GM21367 (cell line): ENCODE data around the gene LMNTD1.
"Not testable (repeated sequence)": the region's sequence is repeated elsewhere in the genome, so short reads cannot be mapped to it uniquely, and the experiment has no call there.

Experiments used
- ATAC-seq: cut with Tn5 transposase; IDR thresholded peaks from one replicate; pipeline ENCODE4 v1.9.1; 2021; ENCODE audit not compliant: unreplicated experiment

Gene LMNTD1, protein sequence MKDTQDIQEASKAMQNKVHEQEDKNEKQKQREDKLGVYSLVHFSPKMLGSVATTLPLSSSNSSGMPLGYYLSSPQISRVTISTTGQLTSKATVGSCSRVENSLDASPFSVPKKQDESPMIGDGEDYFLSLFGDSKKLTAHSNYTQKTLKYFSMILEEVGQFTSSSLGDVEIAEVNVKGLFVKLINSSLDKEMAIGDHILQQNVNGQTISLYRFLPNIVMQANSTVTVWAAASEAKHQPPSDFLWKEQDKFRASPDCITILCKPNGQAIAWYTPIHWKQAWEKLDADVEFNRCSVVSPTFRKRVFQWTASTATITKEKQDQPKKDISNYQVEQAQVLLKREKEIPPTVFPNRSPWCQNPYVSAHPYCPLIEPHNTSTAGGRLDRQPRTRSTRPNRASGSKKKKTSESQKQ

GRCh38 chr12:25553098-25553497 is at the start of gene LMNTD1:
Gene LMNTD1 (minus strand): TSS chr12:25553283. CDS start chr12:25552959, 324 bp downstream.
- no peak for ATAC-seq

DNA sequence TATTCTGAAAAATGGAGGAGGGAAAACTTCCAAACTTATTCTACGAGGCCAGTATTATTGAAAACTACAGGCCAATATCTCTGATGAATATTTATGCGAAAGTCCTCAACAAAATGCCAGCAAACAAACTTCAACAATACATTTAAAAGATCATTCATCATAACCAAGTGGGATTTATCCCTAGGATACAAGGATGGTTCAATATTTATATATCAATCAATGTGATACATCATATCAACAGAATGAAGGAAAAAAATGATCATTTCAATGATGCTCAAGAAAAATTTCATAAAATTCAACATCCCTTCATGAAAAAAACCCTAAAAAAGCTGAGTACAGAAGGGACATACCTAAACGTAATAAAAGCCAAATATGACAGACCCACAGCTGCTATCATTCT is 45.9 kb upstream of the LMNTD1 start:
- ATAC-seq, result no peak

DNA sequence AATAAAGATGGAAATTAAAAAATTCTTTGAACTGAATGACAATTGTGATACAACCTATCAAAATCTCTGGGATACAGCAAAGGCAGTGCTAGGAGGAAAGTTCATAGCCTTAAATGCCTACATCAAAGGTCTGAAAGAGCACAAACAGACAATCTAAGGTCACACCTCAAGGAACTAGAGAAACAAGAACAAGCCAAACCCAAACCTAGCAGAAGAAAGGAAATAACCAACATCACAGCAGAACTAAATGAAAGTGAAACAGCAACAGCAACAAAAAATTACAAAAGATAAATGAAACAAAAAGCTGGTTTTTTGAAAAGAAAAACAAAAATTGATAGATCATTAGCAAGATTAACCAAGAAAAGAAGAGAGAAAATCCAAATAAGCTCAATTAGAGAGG is 42.4 kb upstream of the LMNTD1 start:
- ATAC-seq, result not testable (repeated sequence)

DNA sequence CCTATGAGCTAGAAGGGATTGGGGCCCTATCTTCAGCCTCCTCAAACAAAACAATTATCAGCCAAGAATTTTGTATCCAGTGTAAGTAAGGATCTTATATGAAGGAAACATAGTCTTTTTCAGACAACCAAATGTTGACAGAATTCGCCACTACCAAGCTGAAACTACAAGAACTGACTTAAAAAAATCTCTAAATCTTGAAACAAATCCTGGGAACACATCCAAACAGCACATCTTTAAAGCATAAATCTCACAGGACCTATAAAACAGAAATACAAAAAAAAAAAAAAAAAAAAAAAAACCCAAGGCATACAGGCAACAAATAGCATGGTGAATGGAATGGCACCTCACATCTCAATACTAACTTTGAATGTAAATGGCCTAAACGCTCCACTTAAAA is 41.3 kb upstream of the LMNTD1 start:
- ATAC-seq, result no peak

DNA sequence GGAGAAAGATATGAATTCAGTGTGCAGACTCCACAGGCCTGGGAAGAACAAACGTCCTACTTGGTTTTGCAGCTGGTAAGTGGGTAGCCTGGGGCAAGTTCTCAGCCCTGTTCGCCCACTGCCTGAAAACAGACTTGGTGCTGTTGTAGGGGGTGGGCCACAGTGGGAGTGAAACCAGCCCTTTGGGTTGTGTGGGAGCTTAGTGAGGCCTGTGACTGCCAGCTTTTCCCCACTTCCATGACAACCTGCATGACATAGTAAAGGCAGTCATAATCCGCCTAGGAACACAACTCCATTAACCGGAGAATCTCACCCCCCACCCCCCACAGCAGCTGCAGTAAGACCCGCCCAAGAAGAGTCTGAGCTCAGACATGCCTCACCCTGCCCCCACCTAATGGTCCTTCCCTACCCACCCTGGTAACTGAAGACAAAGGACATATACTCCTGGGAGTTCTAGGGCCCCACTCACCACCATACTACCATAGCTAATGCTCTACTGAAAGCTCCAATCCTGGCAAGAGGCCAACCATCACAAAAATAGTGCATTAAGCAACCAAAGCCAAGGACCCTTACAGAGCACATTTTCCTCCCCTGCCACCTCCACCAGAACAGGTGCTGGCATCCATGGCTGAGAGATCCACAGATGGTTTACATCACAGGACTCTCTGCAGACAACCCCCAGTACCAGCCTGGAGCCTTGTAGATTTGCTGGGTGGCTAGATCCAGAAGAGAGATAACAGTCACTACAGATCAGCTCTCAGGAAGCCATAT is 39.8 kb upstream of the LMNTD1 start:
- no peak for ATAC-seq

DNA sequence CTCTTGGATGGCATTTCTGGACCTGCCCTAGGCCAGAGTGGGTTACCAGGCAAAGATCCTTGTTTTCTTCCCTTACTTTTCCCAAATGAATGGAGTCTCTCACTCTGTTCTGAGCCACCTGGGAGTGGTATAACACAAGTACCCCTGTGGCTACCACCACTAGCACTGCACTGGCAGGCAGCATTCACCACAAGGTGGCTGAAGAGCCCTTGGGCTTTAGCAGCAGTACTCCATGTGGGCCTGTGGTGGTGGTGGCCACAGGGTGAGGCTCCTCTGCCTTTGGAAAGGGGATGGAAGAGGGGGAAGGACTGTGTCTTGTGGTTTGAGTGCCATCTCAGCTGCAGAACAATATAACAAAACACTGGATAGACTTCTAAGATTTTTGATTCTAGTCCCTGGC is 38.1 kb upstream of the LMNTD1 start:
- no peak for ATAC-seq

- peak; percentile 69 for ATAC-seq
Measured at GRCh38 chr12:25590011-25590721, 37.1 kb upstream of the LMNTD1 start.

- ATAC-seq, result no peak
Measured at GRCh38 chr12:25587346-25587745, 34.3 kb upstream of the LMNTD1 start.

DNA sequence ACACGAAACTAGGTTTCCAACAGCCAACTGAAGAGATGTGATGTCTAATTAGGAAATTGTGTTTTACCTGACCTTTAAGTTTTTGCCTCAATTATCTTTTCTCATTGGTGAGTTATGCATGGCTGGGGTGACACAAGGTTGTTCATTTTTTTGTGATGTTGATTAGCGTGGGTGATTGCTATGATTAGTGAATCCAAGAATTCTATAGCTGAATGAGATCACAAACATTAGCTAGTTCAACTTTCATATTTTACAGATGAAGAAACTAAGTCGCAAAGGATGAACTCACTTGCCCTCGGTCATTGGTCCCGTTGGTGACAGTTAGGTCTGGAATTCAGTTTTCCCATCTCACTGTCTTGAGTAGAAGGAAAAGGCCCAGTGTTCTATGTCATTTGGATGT is 32.6 kb upstream of the LMNTD1 start:
- ATAC-seq, result no peak

GRCh38 chr12:25585021-25585523 is 32.0 kb upstream of the LMNTD1 start:
- ATAC-seq, result no peak

DNA sequence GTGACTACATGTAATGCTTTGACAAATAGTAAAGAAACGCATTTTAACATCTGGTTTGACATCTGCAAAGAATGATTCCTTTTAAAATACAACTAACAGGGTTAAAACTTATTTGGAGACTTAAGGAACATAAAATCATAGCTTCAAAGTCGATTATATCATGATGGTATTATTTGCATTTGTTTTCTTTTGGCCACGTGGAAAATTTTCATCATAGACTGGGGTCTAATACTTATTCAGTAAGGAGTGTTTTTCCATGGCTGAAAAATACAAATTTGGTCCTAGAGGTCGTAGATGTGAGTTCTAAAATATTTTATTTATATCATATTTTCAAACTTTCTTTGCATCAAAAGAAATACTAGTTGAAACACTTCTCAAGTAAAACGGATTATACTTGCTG is 31.5 kb upstream of the LMNTD1 start:
- ATAC-seq, result no peak

DNA sequence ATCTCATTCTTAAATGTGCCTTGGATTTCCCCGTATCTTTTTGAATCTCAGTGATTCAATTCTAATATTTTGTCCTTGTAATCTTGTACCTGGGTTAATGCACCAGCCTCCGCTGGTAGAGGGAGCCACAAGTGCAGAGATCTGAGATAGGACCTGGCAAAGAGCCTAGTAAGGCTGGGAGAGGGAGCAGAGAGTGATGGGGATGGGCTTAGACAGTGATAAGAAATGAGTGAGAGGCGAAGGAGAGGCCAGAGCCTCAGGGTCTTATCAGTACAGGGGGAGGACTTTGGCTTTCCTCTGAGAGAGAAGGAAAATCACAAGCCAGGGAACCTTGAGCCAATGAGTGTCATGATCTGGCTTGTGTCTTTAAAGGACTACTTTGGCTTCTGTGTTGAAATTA is 30.5 kb upstream of the LMNTD1 start:
- ATAC-seq, result no peak

DNA sequence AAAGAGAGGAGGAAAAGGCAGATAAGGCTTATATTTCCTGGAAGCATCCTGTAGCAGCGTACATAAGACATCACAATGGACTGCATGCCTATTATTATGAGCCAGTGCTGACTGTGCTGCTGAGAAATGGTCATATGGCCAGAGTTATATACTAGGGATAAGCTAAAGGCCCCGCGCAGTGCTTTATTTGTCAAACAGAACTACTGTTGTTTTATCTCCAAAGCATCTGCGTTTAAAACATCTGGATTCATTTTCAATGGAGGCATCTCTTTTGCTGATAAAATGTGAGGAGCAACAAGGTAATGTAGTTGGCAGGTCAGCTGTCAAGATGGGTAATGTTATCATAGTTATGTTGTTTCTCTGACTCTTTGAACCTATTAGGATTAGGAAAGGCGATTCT is 28.0 kb upstream of the LMNTD1 start:
- ATAC-seq, result no peak

- no peak for ATAC-seq
Measured at GRCh38 chr12:25578411-25579143, 25.5 kb upstream of the LMNTD1 start.

- no peak for ATAC-seq
Measured at GRCh38 chr12:25574761-25575160, 21.7 kb upstream of the LMNTD1 start.

DNA sequence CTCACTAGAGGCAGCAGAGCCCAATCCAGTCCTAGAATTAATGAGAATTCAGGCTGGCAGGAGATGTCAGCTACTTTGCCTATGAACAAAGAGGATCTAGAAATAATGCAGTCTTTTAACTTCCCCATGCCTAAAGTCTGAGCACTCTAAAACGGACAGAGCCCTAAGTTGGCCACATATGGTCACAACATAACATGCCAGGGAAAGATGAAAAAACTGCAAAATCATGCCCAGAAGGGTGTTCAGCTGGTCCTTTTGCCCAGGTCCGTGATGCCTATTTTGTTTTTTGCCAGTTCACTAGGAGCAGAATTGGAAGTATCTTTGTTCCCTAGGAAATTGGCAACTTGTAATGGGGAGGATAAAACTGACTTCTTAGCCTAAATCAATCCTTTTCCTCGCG is 20.3 kb upstream of the LMNTD1 start:
- no peak for ATAC-seq

DNA sequence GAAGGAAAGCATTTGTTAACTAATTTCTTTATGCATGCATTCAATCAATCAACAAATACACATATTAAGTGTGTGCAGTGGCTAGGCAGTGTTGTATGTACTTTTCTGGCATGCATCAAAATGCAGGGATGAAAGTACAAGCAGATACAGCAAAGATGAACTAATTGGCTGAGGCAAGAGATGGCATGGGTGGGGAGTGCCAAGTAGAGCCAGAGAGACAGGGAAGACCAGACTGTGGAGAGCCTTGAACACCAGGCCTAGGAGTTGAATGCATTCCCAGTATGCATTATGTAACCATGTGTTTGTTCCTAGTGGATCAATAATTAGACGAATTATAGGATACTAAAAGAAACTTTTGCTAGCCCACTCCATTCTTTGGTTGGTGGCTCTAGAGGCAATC is 17.3 kb upstream of the LMNTD1 start:
- ATAC-seq, result no peak

- no peak for ATAC-seq
Measured at GRCh38 chr12:25566202-25566949, 13.3 kb upstream of the LMNTD1 start.

- ATAC-seq, result no peak
Measured at GRCh38 chr12:25558586-25558985, 5.5 kb upstream of the LMNTD1 start.

DNA sequence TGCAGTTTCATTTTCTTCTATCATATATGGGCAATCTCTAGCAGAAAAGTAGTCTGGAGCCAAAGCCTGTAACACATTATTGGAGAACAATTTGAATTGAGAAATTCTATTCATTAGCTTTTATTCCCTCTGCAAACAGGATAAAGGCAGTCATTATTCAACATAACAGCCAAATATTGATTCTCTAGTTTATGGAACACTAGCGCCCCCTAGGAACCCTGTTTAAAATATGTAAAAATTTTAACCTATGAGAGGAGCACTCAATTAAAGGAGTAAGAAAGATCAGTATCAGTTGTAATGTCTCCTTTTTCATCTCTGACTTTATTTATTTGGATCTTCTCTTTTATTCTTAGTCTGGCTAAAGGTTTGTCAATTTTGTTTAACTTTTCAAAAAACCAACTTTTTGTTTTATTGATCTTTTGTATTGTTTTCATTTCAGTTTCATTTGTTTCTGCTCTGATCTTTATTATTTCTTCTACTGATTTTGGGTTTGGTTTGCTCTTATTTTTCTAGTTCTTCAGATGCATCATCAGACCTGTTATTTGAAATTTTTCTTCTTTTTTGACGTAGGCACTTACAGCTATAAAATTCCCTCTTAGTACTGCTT is 4.8 kb upstream of the LMNTD1 start:
- ATAC-seq, result no peak
